WTC11 (cell line): ENCODE data around the gene NAA11.

ENCODE experiments used
- CBFB ChIP-seq: sonication (generic); formaldehyde crosslinking; IDR thresholded peaks from 2 replicates; pipeline ENCODE4 v1.8.1; 2022; ENCODE audit warnings: mild to moderate bottlenecking, low read depth, missing genetic modification reagents
- CREB1 ChIP-seq: sonication (generic); formaldehyde crosslinking; IDR thresholded peaks from 2 replicates; pipeline ENCODE4 v1.8.0; 2023; ENCODE audit warnings: mild to moderate bottlenecking, missing genetic modification reagents
- TF ChIP-seq, protein P1 (sequence below): fragments of 200-600 bp; IDR thresholded peaks from 2 replicates; pipeline ENCODE4 v1.8.0; 2022; ENCODE audit warnings: antibody characterized with exemption

DNA sequence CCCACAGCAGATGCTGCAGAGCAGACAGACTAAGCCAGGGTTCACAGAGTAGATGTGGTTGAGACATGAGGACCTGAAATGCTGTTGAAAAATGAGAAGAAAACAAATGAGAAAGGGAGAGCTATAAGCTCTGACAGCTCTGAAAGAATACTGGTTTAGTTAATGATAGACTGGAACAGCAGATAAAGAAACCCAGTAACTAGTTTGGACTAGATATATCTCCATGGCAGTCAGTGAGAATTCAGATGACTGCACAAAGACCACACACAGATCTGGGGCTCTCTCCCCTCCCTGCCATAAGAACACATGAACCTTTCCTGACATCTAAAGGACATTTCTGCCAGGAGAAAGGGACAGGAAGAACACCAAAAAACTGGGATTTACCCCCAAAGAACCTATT lies 8.2 kb downstream of the NAA11 start:
- TF ChIP-seq CREB1 (CRISPR knock-in tag) (no peak), CBFB (no peak)
- TF ChIP-seq, protein P1, sequence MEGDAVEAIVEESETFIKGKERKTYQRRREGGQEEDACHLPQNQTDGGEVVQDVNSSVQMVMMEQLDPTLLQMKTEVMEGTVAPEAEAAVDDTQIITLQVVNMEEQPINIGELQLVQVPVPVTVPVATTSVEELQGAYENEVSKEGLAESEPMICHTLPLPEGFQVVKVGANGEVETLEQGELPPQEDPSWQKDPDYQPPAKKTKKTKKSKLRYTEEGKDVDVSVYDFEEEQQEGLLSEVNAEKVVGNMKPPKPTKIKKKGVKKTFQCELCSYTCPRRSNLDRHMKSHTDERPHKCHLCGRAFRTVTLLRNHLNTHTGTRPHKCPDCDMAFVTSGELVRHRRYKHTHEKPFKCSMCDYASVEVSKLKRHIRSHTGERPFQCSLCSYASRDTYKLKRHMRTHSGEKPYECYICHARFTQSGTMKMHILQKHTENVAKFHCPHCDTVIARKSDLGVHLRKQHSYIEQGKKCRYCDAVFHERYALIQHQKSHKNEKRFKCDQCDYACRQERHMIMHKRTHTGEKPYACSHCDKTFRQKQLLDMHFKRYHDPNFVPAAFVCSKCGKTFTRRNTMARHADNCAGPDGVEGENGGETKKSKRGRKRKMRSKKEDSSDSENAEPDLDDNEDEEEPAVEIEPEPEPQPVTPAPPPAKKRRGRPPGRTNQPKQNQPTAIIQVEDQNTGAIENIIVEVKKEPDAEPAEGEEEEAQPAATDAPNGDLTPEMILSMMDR, result no peak
